H1 (cell line): ENCODE measurements around the gene TRIM40. TPM values are rescaled to one million over a fixed set of nuclear protein-coding genes. Genes with fewer than 3 reads are reported as not detected.

ENCODE experiments used
- CTCF ChIA-PET: fragments of 300-600 bp; sonication (Branson Sonifier 250); formaldehyde crosslinking; loops from one replicate; lab custom pipeline; 2021; ENCODE audit not compliant: partially characterized antibody; lab: Charles Lee
- POLR2A ChIA-PET: fragments of 300-600 bp; sonication (Branson Sonifier 250); formaldehyde crosslinking; loops from one replicate; lab custom pipeline; 2021; ENCODE audit warnings: inconsistent platforms; ENCODE audit not compliant: partially characterized antibody; lab: Charles Lee
- DNase-seq, 2 experiments: peaks; one replicate each; pipeline versions ENCODE4 v3.0.0 to v3.0.0-alpha.2; 2010 to 2022; ENCODE audit warnings: low spot score in 2 of 2, low read depth in 1 of 2, mixed read lengths in 1 of 2
- FAIRE-seq: peaks from 2 replicates; lab custom pipeline; 2011; peaks lifted over from hg19 to GRCh38; lab: Jason Lieb, UNC
- H2AFZ ChIP-seq: 2 replicates; pipeline ENCODE4 v1.8.1; 2012; ENCODE audit warnings: low read length, inconsistent platforms
- H2AK5ac ChIP-seq: 2 replicates; pipeline ENCODE4 v1.6.1; 2013; ENCODE audit warnings: low read depth, low read length
- H2BK120ac ChIP-seq: replicated peaks from 2 replicates; pipeline ENCODE3; 2013; ENCODE audit warnings: low read depth, low read length, inconsistent platforms
- H2BK12ac ChIP-seq: 2 replicates; pipeline ENCODE4 v1.6.1; 2013; ENCODE audit warnings: low read depth, low read length
- H2BK15ac ChIP-seq: 2 replicates; pipeline ENCODE4 v1.6.1; 2013; ENCODE audit warnings: low read length
- H2BK20ac ChIP-seq: 2 replicates; pipeline ENCODE4 v1.6.1; 2013; ENCODE audit warnings: low read length
- H2BK5ac ChIP-seq: 2 replicates; pipeline ENCODE4 v1.6.1; 2013; ENCODE audit warnings: low read depth, low read length
- H3K14ac ChIP-seq: 2 replicates; pipeline ENCODE4 v1.6.1; 2013; ENCODE audit warnings: inconsistent platforms; ENCODE audit not compliant: insufficient read length
- H3K18ac ChIP-seq: 2 replicates; pipeline ENCODE4 v1.6.1; 2013; ENCODE audit warnings: low read length; ENCODE audit errors: extremely low read depth
- H3K23ac ChIP-seq: 2 replicates; pipeline ENCODE4 v1.6.1; 2013; ENCODE audit warnings: inconsistent platforms; ENCODE audit not compliant: insufficient read length
- H3K23me2 ChIP-seq: 2 replicates; pipeline ENCODE4 v1.6.1; 2013; ENCODE audit warnings: low read depth, low read length
- H3K27ac ChIP-seq: 2 replicates; pipeline ENCODE4 v1.6.1; 2011; ENCODE audit warnings: low read depth, low read length, inconsistent platforms
- H3K27me3 ChIP-seq, 4 experiments: replicated peaks in 1 of 4; 1 replicate in 1 of 4; 2 replicates in 3 of 4; pipeline versions ENCODE4 v1.6.1 to v1.8.1; 2011 to 2013; ENCODE audit warnings: low read length in 3 of 4, mild to moderate bottlenecking in 3 of 4, inconsistent platforms in 2 of 4, mixed read lengths in 2 of 4, moderate library complexity in 1 of 4; ENCODE audit not compliant: control insufficient read depth in 3 of 4, insufficient read depth in 3 of 4; ENCODE audit errors: extremely low read depth in 1 of 4
- H3K36me3 ChIP-seq, 4 experiments: 2 replicates each; pipeline versions ENCODE4 v1.6.1 to v1.8.1; 2011 to 2013; ENCODE audit warnings: mild to moderate bottlenecking in 4 of 4, low read length in 3 of 4, moderate library complexity in 2 of 4, control low read depth in 1 of 4, inconsistent platforms in 1 of 4; ENCODE audit not compliant: insufficient read depth in 4 of 4, control insufficient read depth in 2 of 4
- H3K4ac ChIP-seq: replicated peaks from 2 replicates; pipeline ENCODE3; 2013; ENCODE audit warnings: low read length, low read depth, mixed read lengths, inconsistent platforms; ENCODE audit not compliant: insufficient read length
- H3K4me1 ChIP-seq, 4 experiments: replicated peaks in 1 of 4; 1 replicate in 1 of 4; 2 replicates in 3 of 4; pipeline versions ENCODE4 v1.6.1 to v1.8.1; 2011 to 2013; ENCODE audit warnings: low read length in 3 of 4, inconsistent platforms in 2 of 4, mixed read lengths in 1 of 4; ENCODE audit not compliant: insufficient read depth in 4 of 4, control insufficient read depth in 3 of 4
- H3K4me2 ChIP-seq, 2 experiments: 2 replicates each; pipeline versions ENCODE4 v1.6.1 to v1.8.1; 2011 to 2013; ENCODE audit warnings: low read depth in 2 of 2, low read length in 2 of 2, control low read depth in 1 of 2, inconsistent platforms in 1 of 2, mild to moderate bottlenecking in 1 of 2; ENCODE audit not compliant: insufficient read depth in 1 of 2
- H3K4me3 ChIP-seq, 4 experiments: fragments of 200-600, 300-600 bp in 1 of 4; sonication (generic), shearing (Covaris generic), sonication (Bioruptor Twin) in 1 of 4; 2 replicates each; pipeline versions ENCODE4 v1.5.1 to v1.8.1; 2011 to 2016; ENCODE audit warnings: low read length in 4 of 4, low read depth in 3 of 4, control low read depth in 2 of 4, inconsistent platforms in 2 of 4, mild to moderate bottlenecking in 2 of 4, mixed read lengths in 1 of 4, moderate library complexity in 1 of 4; ENCODE audit not compliant: insufficient read depth in 2 of 4; ENCODE audit errors: extremely low read depth in 1 of 4
- H3K56ac ChIP-seq: replicated peaks from 2 replicates; pipeline ENCODE3; 2013; ENCODE audit warnings: low read depth, mild to moderate bottlenecking, mixed read lengths, low read length, inconsistent platforms; ENCODE audit not compliant: insufficient read length
- H3K79me1 ChIP-seq: 2 replicates; pipeline ENCODE4 v1.6.1; 2013; ENCODE audit warnings: low read depth, low read length, control low read depth
- H3K79me2 ChIP-seq, 2 experiments: 2 replicates each; pipeline versions ENCODE4 v1.6.1 to v1.8.1; 2012 to 2013; ENCODE audit warnings: low read length in 2 of 2, mild to moderate bottlenecking in 2 of 2, inconsistent platforms in 1 of 2; ENCODE audit not compliant: insufficient read depth in 2 of 2, control insufficient read depth in 1 of 2
- H3K9ac ChIP-seq, 4 experiments: replicated peaks in 1 of 4; 1 replicate in 1 of 4; 2 replicates in 3 of 4; pipeline versions ENCODE4 v1.6.1 to v1.8.1; 2011 to 2013; ENCODE audit warnings: low read depth in 3 of 4, low read length in 3 of 4, control low read depth in 2 of 4, mild to moderate bottlenecking in 2 of 4, moderate library complexity in 2 of 4, inconsistent platforms in 1 of 4; ENCODE audit errors: extremely low read depth in 1 of 4
- H3K9me3 ChIP-seq, 2 experiments: 2 replicates each; pipeline versions ENCODE4 v1.6.1 to v1.8.1; 2012 to 2013; ENCODE audit warnings: mild to moderate bottlenecking in 2 of 2, moderate library complexity in 2 of 2, control low read depth in 1 of 2, inconsistent platforms in 1 of 2, low read depth in 1 of 2, low read length in 1 of 2, mixed read lengths in 1 of 2; ENCODE audit not compliant: insufficient read depth in 2 of 2
- H4K20me1 ChIP-seq, 2 experiments: replicated peaks in 1 of 2; 2 replicates each; pipeline versions ENCODE3 to v1.8.1; 2011 to 2013; ENCODE audit warnings: inconsistent platforms in 2 of 2, low read length in 2 of 2, mild to moderate bottlenecking in 1 of 2; ENCODE audit not compliant: insufficient read depth in 2 of 2, control insufficient read depth in 1 of 2
- H4K5ac ChIP-seq: 2 replicates; pipeline ENCODE4 v1.6.1; 2013; ENCODE audit warnings: low read length, low read depth, mixed read lengths, inconsistent platforms; ENCODE audit not compliant: insufficient read length
- H4K8ac ChIP-seq: 2 replicates; pipeline ENCODE4 v1.8.0; 2013; ENCODE audit warnings: mild to moderate bottlenecking, moderate library complexity, low read length, inconsistent platforms; ENCODE audit not compliant: insufficient read depth; ENCODE audit errors: extremely low read depth
- H4K91ac ChIP-seq: replicated peaks from 2 replicates; pipeline ENCODE3; 2013; ENCODE audit warnings: low read length, mixed read lengths, inconsistent platforms; ENCODE audit not compliant: insufficient read length
- CREB1 ChIP-seq: IDR thresholded peaks from 2 replicates; pipeline ENCODE4 v1.6.1; 2012; ENCODE audit warnings: inconsistent platforms
- PHF8 ChIP-seq: fragments of 200-600 bp; sonication (generic); conservative IDR thresholded peaks from 2 replicates; pipeline ENCODE4 v1.7.1; 2012; ENCODE audit warnings: low read depth, mild to moderate bottlenecking, inconsistent platforms, low read length, moderate library complexity
- SAP30 ChIP-seq: fragments of 300-600 bp; sonication (generic); IDR thresholded peaks from 2 replicates; pipeline ENCODE4 v1.7.1; 2012; ENCODE audit warnings: low read length, moderate library complexity, mild to moderate bottlenecking, inconsistent platforms; ENCODE audit not compliant: insufficient read depth, insufficient replicate concordance
- TBP ChIP-seq: IDR thresholded peaks from 2 replicates; pipeline ENCODE4 v1.6.1; 2011; ENCODE audit warnings: low read depth, low read length, improper control_type of control experiment
- YY1 ChIP-seq: IDR thresholded peaks from 2 replicates; pipeline ENCODE4 v1.6.1; 2011; ENCODE audit warnings: low read depth, mild to moderate bottlenecking, low read length
- WGBS, 2 experiments: shearing (Covaris generic) in 1 of 2; methylation state at CpG; one replicate each; pipeline versions ENCODE4 v1.1.6 to v1.1.7; 2013 to 2015; ENCODE audit warnings: low lambda C conversion rate in 2 of 2, mixed read lengths in 2 of 2, inconsistent platforms in 1 of 2, low coverage in 1 of 2, missing lambda C conversion rate in 1 of 2; ENCODE audit not compliant: insufficient replicate concordance in 2 of 2, insufficient coverage in 1 of 2, insufficient read length in 1 of 2; ENCODE audit errors: extremely low coverage in 1 of 2, missing lambda C conversion rate in 1 of 2; 5-methylcytosine and 5-hydroxymethylcytosine counted together
- polyA plus RNA-seq, 7 experiments: library from polyadenylated mRNA; depleted of rRNA in 3 of 7; stranded (reverse) in 5 of 7; unstranded in 2 of 7; fragments of >200 nt in 5 of 7; fragments of 200-250 nt in 2 of 7; gene quantifications; 1 replicate in 5 of 7; 2 replicates in 1 of 7; 4 replicates in 1 of 7; pipeline versions ENCODE4 v1.2.1 to v1.2.3, GENCODE V29; 2011 to 2013; ENCODE audit warnings: missing spikeins in 2 of 7, mixed read lengths in 2 of 7
- total RNA-seq: library from RNA; stranded (reverse); fragmentation: NEBNext Ultra II Directional; extraction: Animal tissue kit (Norgen Biotek cat#: 25700); gene quantifications from 2 replicates; pipeline ENCODE4 v1.2.1, GENCODE V29; 2021
- TF ChIP-seq, protein P1 (sequence below), 3 experiments: IDR thresholded peaks; 1 replicate in 2 of 3; 2 replicates in 1 of 3; pipeline versions ENCODE4 v1.5.1 to v1.6.1; 2011; ENCODE audit warnings: low read length in 3 of 3, mild to moderate bottlenecking in 3 of 3, inconsistent platforms in 2 of 3, low read depth in 1 of 3, moderate library complexity in 1 of 3; ENCODE audit not compliant: insufficient read depth in 1 of 3; ENCODE audit errors: control extremely low read depth in 1 of 3
- TF ChIP-seq, protein P2 (sequence below): IDR thresholded peaks from 2 replicates; pipeline ENCODE4 v1.6.1; 2012; ENCODE audit warnings: inconsistent platforms

Gene TRIM40
- total and polyA plus RNA-seq, 2 of the 8 experiments (the other 6 are each of a cell fraction or from before 2014, with no cell fraction given), result not detected

DNA sequence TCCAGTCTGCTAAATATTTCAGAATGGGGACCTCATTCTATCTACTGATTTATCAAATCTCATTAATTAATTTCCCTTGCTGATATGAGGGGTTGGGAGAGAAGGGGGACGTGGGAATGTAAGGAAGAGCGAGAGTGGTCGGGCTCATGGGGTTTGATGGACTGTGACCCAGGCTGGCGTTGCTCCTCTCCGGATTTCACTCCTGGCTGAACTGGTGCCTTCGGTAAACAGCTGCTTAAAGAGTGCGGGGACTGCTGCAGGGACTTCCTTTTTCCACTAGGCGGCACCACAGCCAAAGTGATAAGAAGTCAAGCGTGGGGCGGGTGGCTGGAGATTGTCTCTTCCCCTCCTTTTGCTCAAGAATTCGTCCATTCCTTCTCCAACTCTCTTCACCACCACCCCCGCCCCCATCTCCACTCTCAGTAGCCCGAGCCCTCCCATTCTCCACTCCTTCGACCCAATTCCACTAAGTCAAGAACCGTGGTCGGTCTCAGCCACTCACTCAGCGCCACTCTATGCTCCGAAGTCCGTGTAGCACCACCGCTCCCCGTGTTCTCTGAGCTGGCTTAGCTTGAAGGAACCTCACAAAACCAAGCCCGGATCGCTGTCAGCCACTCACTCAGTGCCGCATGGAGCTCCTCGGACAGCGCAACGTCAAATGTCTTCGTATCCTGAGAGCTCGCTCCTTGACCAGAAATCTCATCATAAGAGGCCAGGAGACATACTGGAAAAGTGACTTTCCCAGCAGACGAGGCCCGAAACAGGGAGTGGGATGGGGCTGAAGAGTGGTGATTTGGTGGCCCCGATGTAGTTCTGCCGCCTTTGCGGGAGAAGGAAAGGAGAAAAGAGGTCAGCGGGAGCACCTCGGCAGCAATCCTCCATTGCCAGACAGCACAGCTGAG is 32.7 kb upstream of the TRIM40 start:
- H3K4ac ChIP-seq, result no peak overlapping the region
- H3K23ac ChIP-seq, result no peak overlapping the region
- H2BK120ac ChIP-seq, result no peak overlapping the region
- no peaks in the 10 kb centered on the region for H3K9me3 ChIP-seq
- no peak overlapping the region for H3K14ac ChIP-seq
- no peaks in the 10 kb centered on the region for H4K20me1 ChIP-seq
- no peak overlapping the region for H3K9ac ChIP-seq
- H2BK5ac ChIP-seq, result no peak overlapping the region
- H2AFZ ChIP-seq, result peak overlapping the region; percentile 65
- WGBS, 2 experiments, result 21% methylated on average over 35 of the region's 36 CpGs; no CpG with 5 or more reads in 1 of the 2 experiments
- no peak overlapping the region for H4K91ac ChIP-seq
- FAIRE-seq, result peak; percentile 7
- H3K27me3 ChIP-seq, result peaks cover 32 to 62% (median 55%) of the 10 kb centered on the region in 4 experiments
- ChIA-PET CTCF (interaction anchor here (0.5 to 7.2 kb wide), 47 partner anchors 9 to 407 kb away, joined by 3 to 166 read pairs (median 4); partner anchors contain the start of genes RNF39, TRIM15, TRIM26 and TRIM31), POLR2A (interaction anchor here (0.9 to 2.8 kb wide), 6 partner anchors 23 to 223 kb away, joined by 3 to 17 read pairs (median 3); no protein-coding TSS in a partner anchor)
- no peak overlapping the region for H2AK5ac ChIP-seq
- H3K4me2 ChIP-seq, result peak overlapping the region; percentile 69 to 79
- H3K79me1 ChIP-seq, result no peaks in the 10 kb centered on the region
- no peak overlapping the region for H2BK12ac ChIP-seq
- H4K5ac ChIP-seq, result no peak overlapping the region
- no peak overlapping the region for H4K8ac ChIP-seq
- no peaks in the 10 kb centered on the region for H3K79me2 ChIP-seq
- DNase-seq, result peak in 1 of 2 experiments; percentile 88
- H3K4me3 ChIP-seq, result peak overlapping the region; percentile 34 to 65 (median 58); a peak in 7 of 8 replicates
- H2BK20ac ChIP-seq, result no peak overlapping the region
- H3K36me3 ChIP-seq, result no peaks in the 10 kb centered on the region
- peaks cover 10% of the 10 kb centered on the region for H3K23me2 ChIP-seq
- no peak overlapping the region for H3K18ac ChIP-seq
- no peak overlapping the region for H3K27ac ChIP-seq
- peaks cover 3 to 15% (median 9%) of the 10 kb centered on the region in 4 experiments; a peak in 6 of 7 replicates for H3K4me1 ChIP-seq
- no peak overlapping the region for H3K56ac ChIP-seq
- H2BK15ac ChIP-seq, result no peak overlapping the region; the same call in 1 of the 2 replicates
- TF ChIP-seq YY1 (peak; percentile 39; the same call in 1 of the 2 replicates), PHF8 (0 out of 2 replicates have a peak, but pooled peaks have one; percentile 7), CREB1 (no peak), TBP (no peak; the same call in 1 of the 2 replicates), SAP30 (peak; percentile 70)
- TF ChIP-seq, protein P1, sequence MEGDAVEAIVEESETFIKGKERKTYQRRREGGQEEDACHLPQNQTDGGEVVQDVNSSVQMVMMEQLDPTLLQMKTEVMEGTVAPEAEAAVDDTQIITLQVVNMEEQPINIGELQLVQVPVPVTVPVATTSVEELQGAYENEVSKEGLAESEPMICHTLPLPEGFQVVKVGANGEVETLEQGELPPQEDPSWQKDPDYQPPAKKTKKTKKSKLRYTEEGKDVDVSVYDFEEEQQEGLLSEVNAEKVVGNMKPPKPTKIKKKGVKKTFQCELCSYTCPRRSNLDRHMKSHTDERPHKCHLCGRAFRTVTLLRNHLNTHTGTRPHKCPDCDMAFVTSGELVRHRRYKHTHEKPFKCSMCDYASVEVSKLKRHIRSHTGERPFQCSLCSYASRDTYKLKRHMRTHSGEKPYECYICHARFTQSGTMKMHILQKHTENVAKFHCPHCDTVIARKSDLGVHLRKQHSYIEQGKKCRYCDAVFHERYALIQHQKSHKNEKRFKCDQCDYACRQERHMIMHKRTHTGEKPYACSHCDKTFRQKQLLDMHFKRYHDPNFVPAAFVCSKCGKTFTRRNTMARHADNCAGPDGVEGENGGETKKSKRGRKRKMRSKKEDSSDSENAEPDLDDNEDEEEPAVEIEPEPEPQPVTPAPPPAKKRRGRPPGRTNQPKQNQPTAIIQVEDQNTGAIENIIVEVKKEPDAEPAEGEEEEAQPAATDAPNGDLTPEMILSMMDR (IDR thresholded peaks at IDR 0.05; ENCODE audit: control extremely low read depth in 1 of 3, insufficient read depth in 1 of 3, low read depth in 1 of 3, low read length in 3 of 3), result peak; percentile 88 to 95 (median 94)
- TF ChIP-seq, protein P2, sequence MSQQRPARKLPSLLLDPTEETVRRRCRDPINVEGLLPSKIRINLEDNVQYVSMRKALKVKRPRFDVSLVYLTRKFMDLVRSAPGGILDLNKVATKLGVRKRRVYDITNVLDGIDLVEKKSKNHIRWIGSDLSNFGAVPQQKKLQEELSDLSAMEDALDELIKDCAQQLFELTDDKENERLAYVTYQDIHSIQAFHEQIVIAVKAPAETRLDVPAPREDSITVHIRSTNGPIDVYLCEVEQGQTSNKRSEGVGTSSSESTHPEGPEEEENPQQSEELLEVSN, result peak; percentile 22; the same call in 1 of the 2 replicates
